ENCODE results near the gene USP24. TPM values are rescaled to one million over a fixed set of nuclear protein-coding genes. Genes with fewer than 3 reads are reported as not detected.

The USP24 gene
- total RNA-seq, 1 experiment from 2014 or later, result 40.9 TPM

DNA sequence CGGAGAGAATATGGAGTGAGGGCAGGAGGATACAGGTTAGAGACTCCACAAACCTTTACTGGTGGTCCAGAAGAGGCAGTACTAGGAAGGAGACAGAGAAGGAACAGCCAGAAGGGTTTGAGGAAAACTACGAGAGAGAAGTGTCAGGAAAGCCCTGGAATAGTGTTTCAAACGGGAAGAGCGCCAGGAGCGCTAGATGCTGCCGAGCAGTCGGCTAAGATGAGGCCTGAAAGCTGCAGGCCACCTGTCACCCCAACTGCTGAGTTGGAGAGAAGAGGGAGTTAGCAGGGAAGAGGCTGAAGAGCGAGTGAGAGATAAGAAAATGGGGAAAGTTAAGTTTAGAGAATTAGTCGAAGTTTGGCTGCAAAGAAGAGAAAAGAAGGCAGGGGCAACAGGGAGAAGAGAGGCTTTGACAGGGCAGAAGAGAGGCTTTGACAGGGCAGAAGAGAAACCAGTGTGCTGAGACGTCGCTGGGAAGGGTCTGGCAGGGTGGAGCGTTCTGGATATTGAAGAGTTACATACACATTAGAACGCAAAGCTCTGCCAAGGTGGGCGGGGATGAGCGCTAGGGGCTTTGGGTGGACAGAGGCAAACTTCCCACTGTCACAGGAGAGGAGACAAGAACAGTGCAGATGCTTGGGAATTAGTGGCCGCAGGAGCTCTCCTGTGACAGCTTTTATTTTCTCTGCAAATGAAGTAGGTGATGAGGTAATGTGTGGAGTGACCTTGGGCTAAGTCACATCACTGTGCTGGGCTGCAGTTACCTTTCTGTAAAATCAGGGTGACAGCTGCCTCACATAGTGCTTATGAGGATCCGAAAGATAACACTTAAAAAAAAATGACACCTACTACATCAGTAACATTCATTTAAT lies 144.6 kb downstream of the USP24 start:
- H3K4me1 Mint-ChIP-seq, result no peaks in the 10 kb centered on the region
- ChIA-PET CTCF (interaction anchor here (0.8 to 1.5 kb wide), 6 partner anchors 7 to 268 kb away, joined by 3 to 9 read pairs (median 4); no protein-coding TSS in a partner anchor), POLR2A (interaction anchor here (1.0 kb wide), 1 partner anchor 9 kb away, joined by 3 read pairs; no protein-coding TSS in a partner anchor)
- H3K4me3 Mint-ChIP-seq, result no peak overlapping the region
- H3K27me3 Mint-ChIP-seq (ENCODE audit: low read depth), result no peaks in the 10 kb centered on the region
- peak overlapping the region; percentile 22; the same call in 1 of the 2 replicates for H3K27ac Mint-ChIP-seq
- H3K9me3 Mint-ChIP-seq, result no peaks in the 10 kb centered on the region
- DNase-seq (ENCODE audit: low spot score) (no peak), ATAC-seq (no peak)
- TF ChIP-seq RELA (CRISPR knock-in tag; IDR thresholded peaks at IDR 0.05; ENCODE audit: borderline replicate concordance), result no peak
- TF ChIP-seq HMGXB4 (CRISPR knock-in tag; IDR thresholded peaks at IDR 0.05), result no peak
- no peak for TF ChIP-seq FOXK1 (CRISPR knock-in tag; IDR thresholded peaks at IDR 0.05)
- no peak for TF ChIP-seq CREB1 (CRISPR knock-in tag; IDR thresholded peaks at IDR 0.05)
- TF ChIP-seq ZNF263 (CRISPR knock-in tag; IDR thresholded peaks at IDR 0.05; ENCODE audit: low read depth), result no peak
- TF ChIP-seq NFYB (CRISPR knock-in tag; conservative IDR thresholded peaks at IDR 0.05; ENCODE audit: low read depth), result no peak
- no peak for TF ChIP-seq SOX15 (CRISPR knock-in tag; IDR thresholded peaks at IDR 0.05)
- TF ChIP-seq, protein P1, sequence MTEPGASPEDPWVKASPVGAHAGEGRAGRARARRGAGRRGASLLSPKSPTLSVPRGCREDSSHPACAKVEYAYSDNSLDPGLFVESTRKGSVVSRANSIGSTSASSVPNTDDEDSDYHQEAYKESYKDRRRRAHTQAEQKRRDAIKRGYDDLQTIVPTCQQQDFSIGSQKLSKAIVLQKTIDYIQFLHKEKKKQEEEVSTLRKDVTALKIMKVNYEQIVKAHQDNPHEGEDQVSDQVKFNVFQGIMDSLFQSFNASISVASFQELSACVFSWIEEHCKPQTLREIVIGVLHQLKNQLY (CRISPR knock-in tag; IDR thresholded peaks at IDR 0.05), result no peak
- no peak for TF ChIP-seq ZBTB21 (CRISPR knock-in tag; IDR thresholded peaks at IDR 0.05; ENCODE audit: borderline replicate concordance)
- peaks cover 70% of the 10 kb centered on the region for H3K36me3 Mint-ChIP-seq

GRCh38 chr1:55069280-55069679 lies 145.9 kb downstream of the USP24 start:
- POLR2A ChIA-PET, result no interaction called here
- no peak overlapping the region for H3K4me3 Mint-ChIP-seq
- CTCF ChIA-PET, result interaction anchor here (0.8 to 1.5 kb wide), 2 partner anchors 119 to 124 kb away, joined by 3 to 5 read pairs; no protein-coding TSS in a partner anchor
- peak overlapping the region; percentile 73; the same call in 1 of the 2 replicates for H3K27ac Mint-ChIP-seq
- H3K9me3 Mint-ChIP-seq, result no peaks in the 10 kb centered on the region
- H3K36me3 Mint-ChIP-seq, result peaks cover 62% of the 10 kb centered on the region
- DNase-seq (ENCODE audit: low spot score) (no peak), ATAC-seq (no peak)
- H3K27me3 Mint-ChIP-seq (ENCODE audit: low read depth), result no peaks in the 10 kb centered on the region
- no peaks in the 10 kb centered on the region for H3K4me1 Mint-ChIP-seq
- TF ChIP-seq NR1H2 (CRISPR knock-in tag; IDR thresholded peaks at IDR 0.05) (no peak), ELF4 (CRISPR knock-in tag; IDR thresholded peaks at IDR 0.05; ENCODE audit: low read depth) (no peak), USF2 (CRISPR knock-in tag; IDR thresholded peaks at IDR 0.05) (no peak)
- TF ChIP-seq, protein P2, sequence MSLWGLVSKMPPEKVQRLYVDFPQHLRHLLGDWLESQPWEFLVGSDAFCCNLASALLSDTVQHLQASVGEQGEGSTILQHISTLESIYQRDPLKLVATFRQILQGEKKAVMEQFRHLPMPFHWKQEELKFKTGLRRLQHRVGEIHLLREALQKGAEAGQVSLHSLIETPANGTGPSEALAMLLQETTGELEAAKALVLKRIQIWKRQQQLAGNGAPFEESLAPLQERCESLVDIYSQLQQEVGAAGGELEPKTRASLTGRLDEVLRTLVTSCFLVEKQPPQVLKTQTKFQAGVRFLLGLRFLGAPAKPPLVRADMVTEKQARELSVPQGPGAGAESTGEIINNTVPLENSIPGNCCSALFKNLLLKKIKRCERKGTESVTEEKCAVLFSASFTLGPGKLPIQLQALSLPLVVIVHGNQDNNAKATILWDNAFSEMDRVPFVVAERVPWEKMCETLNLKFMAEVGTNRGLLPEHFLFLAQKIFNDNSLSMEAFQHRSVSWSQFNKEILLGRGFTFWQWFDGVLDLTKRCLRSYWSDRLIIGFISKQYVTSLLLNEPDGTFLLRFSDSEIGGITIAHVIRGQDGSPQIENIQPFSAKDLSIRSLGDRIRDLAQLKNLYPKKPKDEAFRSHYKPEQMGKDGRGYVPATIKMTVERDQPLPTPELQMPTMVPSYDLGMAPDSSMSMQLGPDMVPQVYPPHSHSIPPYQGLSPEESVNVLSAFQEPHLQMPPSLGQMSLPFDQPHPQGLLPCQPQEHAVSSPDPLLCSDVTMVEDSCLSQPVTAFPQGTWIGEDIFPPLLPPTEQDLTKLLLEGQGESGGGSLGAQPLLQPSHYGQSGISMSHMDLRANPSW (CRISPR knock-in tag; conservative IDR thresholded peaks at IDR 0.05; ENCODE audit: low read depth), result no peak

GRCh38 chr1:55068638-55069037 lies 146.5 kb downstream of the USP24 start:
- ChIA-PET CTCF (interaction anchor here (0.7 to 1.5 kb wide), 4 partner anchors 47 to 124 kb away, joined by 3 to 5 read pairs (median 4); no protein-coding TSS in a partner anchor), POLR2A (no interaction called here)
- ATAC-seq (no peak), DNase-seq (ENCODE audit: low spot score) (no peak)
- Mint-ChIP-seq H3K27ac (no peak overlapping the region), H3K27me3 (ENCODE audit: low read depth) (no peaks in the 10 kb centered on the region), H3K4me1 (no peaks in the 10 kb centered on the region), H3K9me3 (no peaks in the 10 kb centered on the region), H3K4me3 (no peak overlapping the region), H3K36me3 (peaks cover 57% of the 10 kb centered on the region)
- TF ChIP-seq SP1 (CRISPR knock-in tag; conservative IDR thresholded peaks at IDR 0.05) (no peak), ZNF671 (CRISPR knock-in tag; IDR thresholded peaks at IDR 0.05) (no peak), ELF4 (CRISPR knock-in tag; IDR thresholded peaks at IDR 0.05; ENCODE audit: low read depth) (no peak), ATF2 (CRISPR knock-in tag; IDR thresholded peaks at IDR 0.05; ENCODE audit: borderline replicate concordance, low read depth) (no peak), JUN (CRISPR knock-in tag; IDR thresholded peaks at IDR 0.05) (no peak)
- TF ChIP-seq, protein P3, sequence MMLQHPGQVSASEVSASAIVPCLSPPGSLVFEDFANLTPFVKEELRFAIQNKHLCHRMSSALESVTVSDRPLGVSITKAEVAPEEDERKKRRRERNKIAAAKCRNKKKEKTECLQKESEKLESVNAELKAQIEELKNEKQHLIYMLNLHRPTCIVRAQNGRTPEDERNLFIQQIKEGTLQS (CRISPR knock-in tag; conservative IDR thresholded peaks at IDR 0.05), result no peak
